ENCODE data around the gene CLNS1A.
"Not testable (repeated sequence)": the region's sequence is repeated elsewhere in the genome, so short reads cannot be mapped to it uniquely, and the experiment has no call there.

CLNS1A gene
- long read RNA-seq, donor 1, transcript CLNS1A-204 (7 exons, 2,993 nt), result major isoform, 55 of 108 reads
- long read RNA-seq, donor 1, partial matches to known transcripts, result 50 of 108 reads
- long read RNA-seq, donor 1, other reads (novel, unspliced or antisense), result 0 of 108 reads
- long read RNA-seq, donor 2, transcript CLNS1A-204 (7 exons, 2,993 nt), result major isoform, 35 of 61 reads
- long read RNA-seq, donor 2, partial matches to known transcripts, result 24 of 61 reads
- long read RNA-seq, donor 2, other reads (novel, unspliced or antisense), result 0 of 61 reads
- long read RNA-seq, donor 3, transcript CLNS1A-204 (7 exons, 2,993 nt), result major isoform, 23 of 38 reads
- long read RNA-seq, donor 3, partial matches to known transcripts, result 13 of 38 reads
- long read RNA-seq, donor 3, other reads (novel, unspliced or antisense), result 0 of 38 reads
- long read RNA-seq, donor 4, transcript CLNS1A-204 (7 exons, 2,993 nt), result major isoform, 31 of 68 reads
- long read RNA-seq, donor 4, partial matches to known transcripts, result 34 of 68 reads
- long read RNA-seq, donor 4, other reads (novel, unspliced or antisense), result 0 of 68 reads
- long read RNA-seq, donor 5, transcript CLNS1A-204 (7 exons, 2,993 nt), result major isoform, 53 of 93 reads
- long read RNA-seq, donor 5, partial matches to known transcripts, result 37 of 93 reads
- long read RNA-seq, donor 5, other reads (novel, unspliced or antisense), result 0 of 93 reads
- long read RNA-seq, donor 6, transcript CLNS1A-204 (7 exons, 2,993 nt), result major isoform, 28 of 81 reads
- long read RNA-seq, donor 6, partial matches to known transcripts, result 51 of 81 reads
- long read RNA-seq, donor 6, other reads (novel, unspliced or antisense), result 0 of 81 reads
- long read RNA-seq, donor 7, transcript CLNS1A-204 (7 exons, 2,993 nt), result major isoform, 62 of 116 reads
- long read RNA-seq, donor 7, partial matches to known transcripts, result 52 of 116 reads
- long read RNA-seq, donor 7, other reads (novel, unspliced or antisense), result 0 of 116 reads
- long read RNA-seq, donor 8, transcript CLNS1A-204 (7 exons, 2,993 nt), result major isoform, 37 of 81 reads
- long read RNA-seq, donor 8, partial matches to known transcripts, result 42 of 81 reads
- long read RNA-seq, donor 8, other reads (novel, unspliced or antisense), result 0 of 81 reads

GRCh38 chr11:77637345-77638165, at the start of gene CLNS1A:
Gene CLNS1A, minus strand, starts transcription at chr11:77637794. Its CDS starts 80 bp downstream, at chr11:77637714.
- DNase-seq, result peak; percentile 90

DNA sequence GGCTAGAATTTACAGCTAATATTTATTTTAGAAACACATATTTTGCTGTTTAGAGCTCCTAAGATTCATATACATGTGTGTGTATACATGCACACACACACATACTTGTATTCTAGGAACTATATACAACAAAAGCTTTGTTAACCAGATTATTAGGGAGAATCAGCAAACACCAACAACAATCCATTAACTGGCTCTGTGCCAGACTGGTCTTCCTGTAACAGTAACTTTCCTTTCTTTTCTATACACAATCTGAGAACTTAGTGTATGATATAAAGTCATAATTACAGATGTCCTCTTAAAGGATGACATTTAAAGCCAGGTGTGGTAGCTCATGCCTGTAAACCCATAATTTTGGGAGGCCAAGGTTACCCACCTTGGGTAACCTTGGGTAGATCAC, 49.5 kb upstream of the CLNS1A start:
- no peak for DNase-seq

GRCh38 chr11:77677138-77677537, 39.5 kb upstream of the CLNS1A start:
- no peak for DNase-seq

DNA sequence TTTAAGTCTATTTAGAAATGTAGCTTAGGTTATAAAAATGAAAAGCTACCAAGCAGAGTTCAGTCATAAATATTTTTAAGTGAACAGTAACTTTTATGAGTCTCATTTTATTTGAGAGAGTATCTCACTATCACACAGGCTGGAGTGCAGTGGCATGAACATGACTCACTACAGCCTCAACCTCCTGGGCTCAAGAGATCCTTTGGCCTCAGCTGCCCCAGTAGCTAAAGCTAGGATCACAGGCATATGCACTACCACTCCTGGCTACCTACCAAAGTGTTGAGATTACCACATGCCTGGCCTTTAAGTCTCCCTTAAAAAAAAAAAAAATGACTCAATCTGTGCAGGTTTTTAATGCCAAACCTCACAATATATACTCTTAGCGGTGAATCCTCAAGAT, 34.7 kb upstream of the CLNS1A start:
- no peak for DNase-seq

DNA sequence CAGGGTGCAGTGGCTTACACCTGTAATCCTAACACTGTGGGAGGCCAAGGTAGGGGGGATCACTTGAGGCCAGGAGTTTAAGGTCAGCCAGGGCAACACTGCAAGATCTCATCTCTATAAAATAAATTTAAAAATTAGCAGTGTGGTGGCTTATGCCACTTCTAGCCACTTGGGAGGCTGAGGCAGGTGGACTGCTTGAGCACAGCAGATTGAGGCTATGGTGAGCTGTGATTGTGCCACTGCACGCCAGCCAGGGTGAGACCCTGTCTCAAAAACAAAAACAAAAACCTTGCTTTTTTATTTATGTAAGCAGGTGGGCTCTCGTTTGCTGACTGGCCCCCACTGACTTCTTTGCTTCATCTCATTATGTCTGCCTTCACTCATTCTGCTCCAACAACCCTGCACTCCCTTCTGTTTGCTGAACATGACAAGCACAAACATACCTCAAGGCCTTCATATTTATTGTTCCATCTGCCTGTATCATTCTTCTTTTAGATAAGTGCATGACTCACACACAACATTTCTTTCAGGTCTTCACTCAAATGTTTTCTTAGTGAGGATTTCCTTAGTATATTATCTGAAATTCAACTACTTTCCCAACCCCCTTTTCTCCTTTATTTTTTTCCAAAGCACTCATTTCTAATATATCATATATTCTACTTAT, 32.4 kb upstream of the CLNS1A start:
- DNase-seq, result no peak

DNA sequence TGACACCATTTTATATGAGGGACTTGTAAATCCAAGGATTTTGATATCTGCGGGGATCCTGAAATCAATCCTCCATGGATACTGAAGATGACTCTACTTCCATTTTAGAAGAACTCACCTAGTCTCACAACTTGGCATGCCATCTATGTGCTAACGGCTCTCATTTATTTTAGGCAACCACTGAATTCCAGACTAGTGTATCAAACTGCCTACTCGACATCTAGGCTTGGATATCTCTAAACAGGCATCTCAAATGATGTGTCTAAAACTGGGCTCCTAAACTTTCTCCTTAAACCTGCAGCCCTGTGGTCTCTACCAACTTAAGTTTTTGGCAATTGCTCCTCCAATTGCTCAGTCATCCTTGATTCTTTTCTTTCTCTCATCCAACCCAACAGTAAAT, 31.2 kb upstream of the CLNS1A start:
- DNase-seq, result no peak

DNA sequence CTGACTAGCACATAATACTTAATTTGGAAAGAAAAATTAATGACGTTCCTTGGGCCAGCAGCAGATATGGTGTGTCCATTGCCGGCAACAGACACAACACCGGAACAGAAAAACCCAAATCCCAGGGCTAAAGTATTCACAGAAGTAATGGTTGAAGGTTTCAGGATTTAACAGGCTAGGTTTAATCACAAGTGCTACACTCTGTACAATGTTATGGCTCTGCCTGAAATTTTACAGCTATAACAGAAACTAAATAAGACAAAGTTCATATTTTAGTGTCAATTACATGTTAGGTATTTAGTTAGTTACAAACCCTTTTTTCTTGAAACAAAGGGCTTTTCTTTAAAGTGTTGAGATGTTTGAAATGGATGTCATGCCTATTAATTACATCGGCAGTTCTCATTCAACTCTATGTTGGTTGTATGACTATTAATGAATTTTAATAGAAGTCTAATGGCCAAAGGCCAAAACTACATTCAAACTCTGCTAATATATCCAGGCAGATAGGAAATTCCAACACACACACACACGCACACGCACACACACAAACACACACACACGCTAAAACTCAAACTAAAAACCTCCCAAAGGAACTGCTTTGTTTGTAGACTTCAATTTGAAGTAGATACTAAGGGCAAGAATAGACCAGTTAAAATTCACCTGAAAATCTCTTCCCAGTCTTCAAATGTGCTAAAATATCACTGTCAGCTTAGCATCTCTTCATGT, 27.8 kb upstream of the CLNS1A start:
- no peak for DNase-seq

GRCh38 chr11:77661670-77662069, 24.1 kb upstream of the CLNS1A start:
- no peak for DNase-seq

- DNase-seq, result no peak
Measured at GRCh38 chr11:77660947-77661346, 23.4 kb upstream of the CLNS1A start.

DNA sequence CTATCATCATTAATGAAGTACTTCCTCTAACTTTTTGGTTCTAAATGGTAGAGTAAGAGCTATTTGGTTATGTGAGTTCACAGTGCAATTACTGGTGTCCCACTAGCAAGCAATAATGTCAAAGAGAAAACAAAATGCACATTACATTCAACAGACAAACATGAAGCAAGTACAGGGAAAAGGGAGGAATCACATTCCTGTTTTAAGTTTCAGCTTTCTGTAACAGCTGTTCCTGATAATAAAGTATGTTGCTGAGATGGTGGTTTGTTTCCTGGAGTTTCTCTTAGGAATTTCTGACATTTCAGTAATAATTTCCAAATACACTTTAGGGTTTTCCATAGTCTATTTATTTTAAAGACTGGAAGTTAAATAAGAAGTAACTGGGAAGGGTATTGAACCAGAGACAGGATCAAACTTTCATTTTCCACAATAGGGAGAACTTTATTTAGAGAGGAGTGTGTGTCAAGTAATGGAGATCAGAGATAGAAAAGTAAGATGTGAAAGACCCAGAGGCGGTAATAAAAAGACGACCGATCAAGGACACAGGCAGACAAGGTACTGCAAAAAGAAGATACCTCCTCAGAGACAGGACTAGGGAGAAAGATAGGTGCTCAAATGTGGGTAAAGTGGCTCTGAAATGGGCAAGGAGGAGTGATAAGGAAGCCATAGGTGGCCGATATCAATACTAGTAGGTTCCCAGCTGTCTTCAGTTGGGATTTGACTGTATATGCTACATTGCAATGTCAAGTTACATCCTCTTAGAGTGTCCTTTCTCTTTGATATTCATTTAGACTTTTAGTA, 20.8 kb upstream of the CLNS1A start:
- no peak for DNase-seq

DNA sequence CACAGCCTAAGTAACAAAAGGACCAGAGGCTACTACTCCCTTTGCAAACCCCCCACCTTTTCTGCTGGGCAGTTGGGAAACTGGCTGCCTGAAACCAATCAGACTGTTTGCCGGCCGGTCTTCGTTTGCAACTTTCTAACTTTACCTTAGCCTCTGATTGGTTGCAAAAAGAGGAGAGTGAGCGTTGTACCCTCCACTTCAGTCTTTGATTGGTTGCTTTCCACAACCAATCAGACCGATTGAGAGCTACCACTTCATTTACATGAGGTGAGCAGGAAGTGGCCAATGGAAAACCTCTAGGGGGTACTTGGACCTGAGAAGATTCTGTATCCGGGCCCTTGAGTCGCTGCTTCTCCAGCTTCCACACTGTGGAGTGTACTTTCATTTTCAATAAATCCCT, 18.8 kb upstream of the CLNS1A start:
- DNase-seq, result no peak

DNA sequence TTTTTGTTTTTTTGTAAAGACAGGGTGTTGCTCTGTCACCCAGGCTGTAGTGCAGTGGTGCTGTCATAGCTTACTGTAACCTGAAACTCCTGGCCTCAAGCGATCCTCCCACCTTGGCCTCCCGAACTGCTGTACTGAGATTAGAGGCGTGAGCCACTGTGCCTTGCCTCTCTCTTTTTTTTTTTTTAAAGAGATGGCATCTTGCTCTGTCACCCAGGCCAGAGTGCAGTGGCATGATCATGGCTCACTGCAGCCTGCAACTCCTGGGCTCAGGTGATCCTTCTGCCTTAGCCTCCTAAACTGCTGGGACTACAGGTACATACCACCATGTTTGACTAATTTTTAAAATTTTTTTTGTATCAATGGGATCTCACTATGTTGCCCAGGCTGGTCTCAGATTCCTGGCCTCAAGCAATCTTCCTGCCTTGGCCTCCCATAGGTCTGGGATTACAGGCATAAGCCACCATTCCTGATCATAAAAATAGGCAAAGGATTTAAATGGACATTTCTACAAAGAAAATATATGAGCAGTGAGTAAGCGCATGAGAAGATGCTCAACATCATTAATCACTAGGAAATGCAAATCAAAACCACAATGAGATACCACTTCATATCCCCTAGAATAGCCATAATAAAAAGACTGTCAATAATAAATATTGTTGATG, 17.3 kb upstream of the CLNS1A start:
- no peak for DNase-seq

DNA sequence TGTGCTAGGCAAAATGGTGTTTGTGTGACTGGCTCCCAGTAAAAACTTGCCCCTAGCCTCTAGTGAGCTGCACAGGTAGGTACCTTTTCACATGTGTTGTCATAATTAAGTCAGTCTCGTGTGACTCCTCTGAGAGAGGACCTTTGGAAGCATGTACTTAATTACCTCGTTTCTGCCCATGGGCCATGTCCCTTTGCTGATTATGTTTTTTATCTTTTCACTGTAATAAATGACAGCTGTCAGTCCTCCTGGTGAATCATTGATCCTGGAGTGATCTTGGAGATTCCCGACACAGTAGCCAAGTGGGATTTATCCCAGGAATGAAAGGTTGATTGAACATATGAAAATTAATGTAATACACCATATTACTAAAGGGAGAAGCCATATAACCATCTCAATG, 12.5 kb upstream of the CLNS1A start:
- DNase-seq, result no peak

DNA sequence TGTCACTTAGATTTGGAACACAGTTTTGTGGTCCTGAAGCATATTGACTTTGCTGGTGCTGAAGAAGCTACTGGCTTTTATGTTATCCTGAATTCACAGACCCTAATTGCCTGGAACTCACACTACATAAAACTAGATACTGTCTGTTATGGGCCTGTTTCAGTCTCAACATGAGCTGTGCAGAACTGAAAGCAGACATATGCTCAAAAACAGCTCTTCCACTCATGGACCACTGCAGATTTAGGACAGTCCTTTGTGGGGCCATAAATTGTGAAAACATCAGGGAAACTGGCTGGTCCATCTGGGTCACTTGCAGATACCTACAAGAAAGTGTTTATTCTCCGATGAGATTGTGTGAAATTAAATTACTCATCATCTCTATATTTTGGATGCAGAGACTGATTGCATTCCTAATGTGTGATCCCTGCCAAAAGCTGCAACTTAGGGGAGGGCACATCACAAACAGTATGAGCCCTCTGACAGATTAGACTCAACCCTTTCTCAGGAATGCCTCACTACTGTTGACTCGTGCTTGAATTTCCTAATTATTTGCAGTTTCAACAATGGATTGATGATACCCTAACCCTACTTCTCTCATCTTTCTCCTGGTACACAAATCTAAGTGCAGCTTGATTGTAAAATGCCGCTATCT, 10.2 kb upstream of the CLNS1A start:
- no peak for DNase-seq

- DNase-seq, result no peak
Measured at GRCh38 chr11:77644887-77645286, 7.3 kb upstream of the CLNS1A start.

DNA sequence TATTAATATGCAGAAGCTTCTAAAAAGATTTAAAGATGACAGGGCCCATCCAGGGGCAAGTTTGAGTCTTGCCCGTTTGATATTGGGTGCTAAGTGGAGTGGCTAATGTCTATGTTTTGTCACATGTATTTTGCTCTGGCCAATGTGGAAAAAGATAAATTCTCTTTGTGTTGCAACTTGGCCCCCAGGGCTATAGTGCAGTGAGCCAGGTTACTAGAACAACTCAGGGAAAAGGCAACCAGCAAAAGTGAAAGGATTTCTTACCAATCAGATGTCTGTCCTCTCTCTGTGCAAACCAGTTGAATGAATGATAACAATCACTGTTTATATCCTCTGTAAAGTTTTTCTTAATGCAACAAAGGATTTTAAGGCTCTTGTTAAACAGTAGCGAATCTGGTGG, 4.6 kb upstream of the CLNS1A start:
- no peak for DNase-seq

DNA sequence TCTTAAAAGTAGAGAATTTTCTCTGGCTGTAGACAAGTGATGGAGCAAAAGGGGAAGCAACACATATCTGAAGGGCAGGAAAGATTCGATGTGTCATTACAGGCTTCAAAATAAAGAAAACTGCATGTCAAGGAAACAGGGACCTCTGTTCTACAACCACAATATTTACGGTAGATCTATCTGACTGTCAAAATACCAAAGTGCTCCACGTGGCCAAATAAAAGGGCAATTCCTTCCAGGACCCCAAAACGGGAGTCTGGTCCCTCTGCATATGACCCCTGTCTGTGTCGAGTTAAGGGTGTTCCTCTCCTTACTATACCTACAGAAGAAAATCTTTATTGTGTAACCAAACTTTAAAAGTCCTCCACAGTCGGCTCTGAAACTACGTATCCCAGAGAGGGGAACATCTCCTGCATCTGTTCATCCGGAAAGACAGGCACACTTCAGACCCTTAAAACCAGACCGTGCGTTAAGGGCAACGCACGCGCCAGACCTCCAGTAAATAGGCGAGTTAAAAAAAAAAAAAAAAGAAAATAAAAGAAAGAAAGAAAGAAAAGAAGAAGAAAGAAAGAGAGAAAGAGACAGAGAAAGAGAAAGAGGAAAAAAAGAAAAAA, 756 bp downstream of the CLNS1A start:
- DNase-seq, result no peak

DNA sequence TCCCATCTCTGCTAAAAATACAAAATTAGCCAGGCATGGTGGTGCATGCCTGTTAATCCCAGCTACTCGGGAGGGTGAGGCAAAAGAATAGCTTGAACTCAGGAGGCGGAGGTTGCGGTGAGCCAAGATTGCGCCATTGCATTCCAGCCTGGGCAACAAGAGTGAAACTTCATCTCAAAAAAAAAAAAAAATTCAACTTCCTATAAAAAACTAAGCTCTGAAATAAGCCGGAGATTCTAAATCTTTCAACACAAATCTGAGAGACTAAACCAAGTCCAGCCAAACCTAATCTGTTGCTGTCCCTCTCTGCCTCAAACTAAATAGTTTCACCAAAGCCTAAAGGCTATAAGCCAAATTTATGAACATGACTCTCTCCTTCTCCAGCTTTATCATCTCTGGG, 3.7 kb downstream of the CLNS1A start:
- not testable (repeated sequence) for DNase-seq

Measured in right kidney (tissue), 9 donors.